K562 (cell line): ENCODE measurements around the gene SNW1. TPM values are rescaled to one million over a fixed set of nuclear protein-coding genes. Genes with fewer than 3 reads are reported as not detected.

ENCODE experiments used
- ATAC-seq: fragments of 200-7000 bp; cut with Tn5 transposase; 3 replicates; pipeline ENCODE4 v1.9.1; 2020; ENCODE audit warnings: moderate library complexity
- BruUV-seq: library from RNA; stranded (reverse); fragments of 400-500 nt; replicated peaks from 2 replicates; lab custom pipeline; 2021; lab: Mats Ljungman, UMichigan
- CTCF ChIA-PET: fragments of 300-600 bp; formaldehyde crosslinking; extraction: SDS; loops from one replicate; lab custom pipeline; 2021; ENCODE audit warnings: low intra/inter-chr PET ratio; lab: Yijun Ruan, JAX
- POLR2A ChIA-PET: fragments of 300-600, 350-650 bp; sonication (Branson Sonifier 250); formaldehyde crosslinking; extraction: SDS; loops from one replicate; lab custom pipeline; 2021; ENCODE audit warnings: antibody characterized with exemption, inconsistent platforms; lab: Yijun Ruan, JAX
- DNase-seq, 4 experiments: peaks; one replicate each; pipeline versions ENCODE4 v3.0.0 to v3.0.0-alpha.2; 2011 to 2018; ENCODE audit warnings: low spot score in 3 of 4, mixed read lengths in 3 of 4; ENCODE audit errors: extremely low read depth in 1 of 4
- FAIRE-seq: peaks from 2 replicates; lab custom pipeline; 2011; peaks lifted over from hg19 to GRCh38; lab: Jason Lieb, UNC
- H2AFZ ChIP-seq: 2 replicates; pipeline ENCODE4 v1.6.0; 2011; ENCODE audit warnings: low read depth, low read length, control low read depth, inconsistent platforms
- H3K27ac ChIP-seq: fragments of 200-600 bp; 3 replicates; pipeline ENCODE4 v1.8.0; 2011; ENCODE audit warnings: low read depth, mild to moderate bottlenecking, control low read depth, inconsistent platforms, low read length, moderate library complexity, mixed read lengths; ENCODE audit errors: extremely low read depth
- H3K27me3 ChIP-seq, 2 experiments: fragments of 300-600 bp in 1 of 2; 2 replicates in 1 of 2; 3 replicates in 1 of 2; pipeline versions ENCODE4 v1.6.0 to v1.8.0; 2011; ENCODE audit warnings: inconsistent platforms in 2 of 2, low read length in 2 of 2, mild to moderate bottlenecking in 1 of 2, mixed read lengths in 1 of 2, moderate library complexity in 1 of 2; ENCODE audit not compliant: control insufficient read depth in 2 of 2, insufficient read depth in 2 of 2
- H3K36me3 ChIP-seq: fragments of 300-600 bp; 3 replicates; pipeline ENCODE4 v1.8.0; 2011; ENCODE audit warnings: mild to moderate bottlenecking, low read length, inconsistent platforms; ENCODE audit not compliant: control insufficient read depth, insufficient read depth
- H3K4me1 ChIP-seq, 2 experiments: fragments of 200-600 bp in 1 of 2; replicated peaks in 1 of 2; 2 replicates in 1 of 2; 3 replicates in 1 of 2; pipeline versions ENCODE4 v1.5.1 to v1.8.0; 2011; ENCODE audit warnings: inconsistent platforms in 2 of 2, low read length in 2 of 2, mild to moderate bottlenecking in 1 of 2, mixed read lengths in 1 of 2, moderate library complexity in 1 of 2; ENCODE audit not compliant: control insufficient read depth in 2 of 2, insufficient read depth in 2 of 2
- H3K4me2 ChIP-seq: 2 replicates; pipeline ENCODE4 v1.6.1; 2011; ENCODE audit warnings: low read length, control low read depth, inconsistent platforms, mixed read lengths; ENCODE audit not compliant: insufficient read depth
- H3K4me3 ChIP-seq: fragments of 200-600 bp; sonication (generic), shearing (Covaris generic); 2 replicates; pipeline ENCODE4 v1.5.1; 2016; ENCODE audit warnings: control low read depth, inconsistent platforms
- H3K79me2 ChIP-seq: fragments of 200-600 bp; 3 replicates; pipeline ENCODE4 v1.8.0; 2011; ENCODE audit warnings: low read length, inconsistent platforms; ENCODE audit not compliant: control insufficient read depth, insufficient read depth
- H3K9ac ChIP-seq, 2 experiments: 2 replicates each; pipeline versions ENCODE4 v1.6.0 to v1.6.1; 2011; ENCODE audit warnings: low read depth in 2 of 2, low read length in 2 of 2, control low read depth in 1 of 2, inconsistent platforms in 1 of 2, mild to moderate bottlenecking in 1 of 2, mixed read lengths in 1 of 2; ENCODE audit not compliant: insufficient read depth in 1 of 2
- H3K9me1 ChIP-seq: one replicate; pipeline ENCODE4 v1.6.0; 2011; ENCODE audit warnings: inconsistent platforms, mild to moderate bottlenecking, low read length, moderate library complexity; ENCODE audit not compliant: control insufficient read depth, insufficient read depth
- H3K9me3 ChIP-seq: replicated peaks from 2 replicates; pipeline ENCODE4 v1.5.1; 2011; ENCODE audit warnings: low read depth, low read length, inconsistent platforms; ENCODE audit not compliant: control insufficient read depth, insufficient read depth
- H4K20me1 ChIP-seq: replicated peaks from 2 replicates; pipeline ENCODE4 v1.6.1; 2011; ENCODE audit warnings: low read length, inconsistent platforms, mixed read lengths; ENCODE audit not compliant: control insufficient read depth, insufficient read depth
- CTCF ChIP-seq, 3 experiments: IDR thresholded peaks in 2 of 3; conservative IDR thresholded peaks in 1 of 3; 2 replicates each; pipeline ENCODE4 v1.5.1; 2011 to 2012; ENCODE audit warnings: low read length in 3 of 3, mild to moderate bottlenecking in 3 of 3, control low read depth in 2 of 3, improper control_type of control experiment in 1 of 3, inconsistent platforms in 1 of 3, low read depth in 1 of 3, mixed read lengths in 1 of 3, moderate library complexity in 1 of 3; ENCODE audit not compliant: insufficient read depth in 2 of 3
- CTCFL ChIP-seq: IDR thresholded peaks from 2 replicates; pipeline ENCODE4 v1.6.1; 2011; ENCODE audit warnings: borderline replicate concordance, low read depth, mild to moderate bottlenecking, moderate library complexity, low read length; ENCODE audit not compliant: insufficient read depth, poor library complexity, severe bottlenecking
- FOXJ2 ChIP-seq: fragments of 200-800 bp; sonication (Bioruptor generic); IDR thresholded peaks from 2 replicates; pipeline ENCODE4 v1.6.1; 2016; ENCODE audit warnings: missing genetic modification characterization, missing compliant biosample characterization
- FOXK2 ChIP-seq, 2 experiments: fragments of 450-650 bp; IDR thresholded peaks in 1 of 2; conservative IDR thresholded peaks in 1 of 2; 2 replicates each; pipeline ENCODE4 v1.6.1; 2016; ENCODE audit warnings: low read depth in 2 of 2, mild to moderate bottlenecking in 1 of 2
- HNRNPUL1 ChIP-seq: fragments of 200-400 bp; formaldehyde crosslinking; IDR thresholded peaks from 2 replicates; pipeline ENCODE4 v1.6.1; 2017; ENCODE audit warnings: low read length
- YY1 ChIP-seq, 3 experiments: IDR thresholded peaks; 2 replicates each; pipeline ENCODE4 v1.6.1; 2011; ENCODE audit warnings: low read length in 2 of 3, mild to moderate bottlenecking in 2 of 3, moderate library complexity in 2 of 3, borderline replicate concordance in 1 of 3, control low read depth in 1 of 3, low read depth in 1 of 3; ENCODE audit not compliant: insufficient read depth in 3 of 3, insufficient replicate concordance in 2 of 3, control insufficient read depth in 1 of 3, insufficient read length in 1 of 3; ENCODE audit errors: extremely low read depth in 1 of 3
- ZBTB43 ChIP-seq: sonication (generic); formaldehyde crosslinking; IDR thresholded peaks from 2 replicates; pipeline ENCODE4 v1.8.0; 2023; ENCODE audit warnings: mild to moderate bottlenecking, missing genetic modification reagents
- ZNF668 ChIP-seq: fragments of 250-450 bp; sonication (Bioruptor Pico); IDR thresholded peaks from 2 replicates; pipeline ENCODE4 v1.8.0; 2022; ENCODE audit warnings: mild to moderate bottlenecking, inconsistent platforms
- ZNF830 ChIP-seq: fragments of 250-450 bp; sonication (Bioruptor Pico); IDR thresholded peaks from 2 replicates; pipeline ENCODE4 v1.5.0; 2021; ENCODE audit warnings: mild to moderate bottlenecking
- WGBS: fragments of 100-300 bp; shearing (Covaris generic); methylation state at CpG from one replicate; pipeline ENCODE4 v1.1.6; 2016; ENCODE audit warnings: low coverage, mixed read lengths; ENCODE audit not compliant: insufficient coverage; ENCODE audit errors: missing lambda C conversion rate; 5-methylcytosine and 5-hydroxymethylcytosine counted together
- in situ Hi-C: fragments of 300-500 bp; cut with MboI; formaldehyde crosslinking; loops from 4 replicates; pipeline ENCODE4 v1.15.0; 2018; ENCODE audit warnings: inconsistent platforms, mixed read lengths
- intact Hi-C: fragments of 100-400 bp; cut with micrococcal nuclease; formaldehyde crosslinking; loops from 2 replicates; pipeline ENCODE4 v1.14.2; 2022
- polyA plus RNA-seq, 8 experiments: library from polyadenylated mRNA; depleted of rRNA in 4 of 8; stranded (reverse) in 5 of 8; unstranded in 3 of 8; fragments of >200 nt; fragmentation: Nextera tagmentation in 2 of 8; fragmentation: Illumina TruSeq in 1 of 8; extraction: Ambion mirVana in 2 of 8; extraction: Trizol in 1 of 8; gene quantifications; 2 replicates each; pipeline versions ENCODE4 v1.2.1 to v1.2.3, GENCODE V29; 2011 to 2014; ENCODE audit warnings: inconsistent platforms in 1 of 8, missing spikeins in 1 of 8
- total RNA-seq, 7 experiments: library from RNA; depleted of rRNA in 6 of 7; stranded (reverse); fragments of >200 nt in 6 of 7; fragmentation: Illumina TruSeq in 2 of 7; extraction: Trizol in 2 of 7; gene quantifications; 2 replicates each; pipeline versions ENCODE4 v1.2.1 to v1.2.3, GENCODE V29; 2011 to 2021; ENCODE audit warnings: low replicate concordance in 1 of 7

The SNW1 gene
- total and polyA plus RNA-seq, 9 of the 15 experiments (the other 6 are each of a cell fraction or from before 2014, with no cell fraction given): 64.4 to 143 (median 98.2) TPM

- Histone ChIP-seq H4K20me1 (no peaks in the 10 kb centered on the region), H3K4me2 (peak overlapping the region; percentile 99), H3K4me1 (peaks cover 0 to 6% of the 10 kb centered on the region in 2 experiments; a peak in 2 of 5 replicates), H3K27ac (peak overlapping the region; percentile 87), H3K79me2 (peaks cover 65% of the 10 kb centered on the region), H3K4me3 (peak overlapping the region; percentile 82), H3K9me1 (no peaks in the 10 kb centered on the region), H3K9ac (peak overlapping the region; percentile 84 to 97), H3K36me3 (peaks cover 53% of the 10 kb centered on the region), H2AFZ (peak overlapping the region; percentile 86), H3K9me3 (no peaks in the 10 kb centered on the region), H3K27me3 (no peaks in the 10 kb centered on the region)
- FAIRE-seq (no peak), ATAC-seq (peak; percentile 74), DNase-seq (peak; percentile 23 to 49 (median 28))
- ChIA-PET CTCF (interaction anchor here (0.7 kb wide), 1 partner anchor 52 kb away, joined by 3 read pairs; no protein-coding TSS in a partner anchor), POLR2A (interaction anchor here (0.6 kb wide), 1 partner anchor 12 kb away, joined by 3 read pairs; no protein-coding TSS in a partner anchor)
- BruUV-seq: TSS peak; percentile 74
- under 1% methylated on average over 14 of the region's 14 CpGs for WGBS
- intact Hi-C loops: loop anchor here (5.0 kb wide), 1 partner anchor 90 kb away; the partner anchor contains the start of gene SPTLC2
- in situ Hi-C loops: no loop called here
- TF ChIP-seq YY1 (IDR thresholded peaks at IDR 0.05; ENCODE audit: borderline replicate concordance in 1 of 3, control insufficient read depth in 1 of 3, extremely low read depth in 1 of 3, insufficient read depth in 3 of 3, insufficient read length in 1 of 3, insufficient replicate concordance in 2 of 3, low read depth in 1 of 3, low read length in 2 of 3) (peak in 1 of 3 experiments; percentile 51), FOXJ2 (tag) (no peak), ZNF830 (no peak), CTCFL (peak; percentile 2), FOXK2 (conservative IDR thresholded peaks at IDR 0.05 in 1 of 2, IDR thresholded peaks at IDR 0.05 in 1 of 2; ENCODE audit: low read depth in 2 of 2) (peak; percentile 17 to 35; a peak in 1 of 4 replicates), HNRNPUL1 (no peak), ZBTB43 (CRISPR knock-in tag) (no peak), ZNF668 (no peak), CTCF (IDR thresholded peaks at IDR 0.05 in 2 of 3, conservative IDR thresholded peaks at IDR 0.05 in 1 of 3; ENCODE audit: insufficient read depth in 2 of 3, low read depth in 1 of 3, low read length in 3 of 3) (peak; percentile 47 to 57 (median 51); a peak in 5 of 6 replicates)
Measured at GRCh38 chr14:77707355-77707723, 53.6 kb downstream of the SNW1 start.
